HG03439 (cell line): Measurements from ENCODE around the gene KYNU.
"Not testable (repeated sequence)": the region's sequence is repeated elsewhere in the genome, so short reads cannot be mapped to it uniquely, and the experiment has no call there.

Experiments
- ATAC-seq: cut with Tn5 transposase; IDR thresholded peaks from one replicate; pipeline ENCODE4 v1.9.1; 2021; ENCODE audit warnings: mild to moderate bottlenecking, moderate library complexity; ENCODE audit not compliant: unreplicated experiment

The KYNU gene

GRCh38 chr2:142870526-142870925, 6.9 kb upstream of the KYNU start:
- ATAC-seq, result no peak

- ATAC-seq, result no peak
Observed at GRCh38 chr2:142871396-142871795, 6.1 kb upstream of the KYNU start.

GRCh38 chr2:142872882-142873724, 4.4 kb upstream of the KYNU start:
- ATAC-seq, result no peak

GRCh38 chr2:142873831-142874287, 3.6 kb upstream of the KYNU start:
- no peak for ATAC-seq

GRCh38 chr2:142874293-142874814, 3.1 kb upstream of the KYNU start:
- ATAC-seq, result no peak

- no peak for ATAC-seq
Observed at GRCh38 chr2:142875010-142875409, 2.5 kb upstream of the KYNU start.

- no peak for ATAC-seq
Observed at GRCh38 chr2:142875652-142876051, 1.8 kb upstream of the KYNU start.

GRCh38 chr2:142876423-142876822, 1.0 kb upstream of the KYNU start:
- no peak for ATAC-seq

GRCh38 chr2:142878031-142878678, 691 bp downstream of the KYNU start:
- ATAC-seq, result no peak

GRCh38 chr2:142879151-142879550, 1.7 kb downstream of the KYNU start:
- no peak for ATAC-seq

- no peak for ATAC-seq
Observed at GRCh38 chr2:142880279-142880678, 2.8 kb downstream of the KYNU start.

GRCh38 chr2:142881619-142882018, 4.2 kb downstream of the KYNU start:
- ATAC-seq, result no peak

- not testable (repeated sequence) for ATAC-seq
Observed at GRCh38 chr2:142882500-142882899, 5.0 kb downstream of the KYNU start.

GRCh38 chr2:142883526-142883925, 6.1 kb downstream of the KYNU start:
- ATAC-seq, result no peak

GRCh38 chr2:142885543-142885942, 8.1 kb downstream of the KYNU start:
- no peak for ATAC-seq

- peak; percentile 100 for ATAC-seq
Observed at GRCh38 chr2:142892715-142893114, 15.3 kb downstream of the KYNU start.

GRCh38 chr2:142893241-142893640, 15.8 kb downstream of the KYNU start:
- no peak for ATAC-seq

- ATAC-seq, result no peak
Observed at GRCh38 chr2:142897807-142898206, 20.3 kb downstream of the KYNU start.

- ATAC-seq, result not testable (repeated sequence)
Observed at GRCh38 chr2:142900327-142900726, 22.9 kb downstream of the KYNU start.

GRCh38 chr2:142901780-142902179, 24.3 kb downstream of the KYNU start:
- no peak for ATAC-seq

GRCh38 chr2:142903726-142904125, 26.3 kb downstream of the KYNU start:
- ATAC-seq, result not testable (repeated sequence)

GRCh38 chr2:142907653-142908052, 30.2 kb downstream of the KYNU start:
- no peak for ATAC-seq
